ENCODE measurements around the gene ADO. TPM values are rescaled to one million over a fixed set of nuclear protein-coding genes. Genes with fewer than 3 reads are reported as not detected.

Gene ADO
- total RNA-seq, 4 donors from 2014 or later: 10.0 to 16.0 (median 13.8) TPM

- DNase-seq: no peak
- no peak overlapping the region for H3K4me3 ChIP-seq
- 54 to 67% methylated on average over 3 of the region's 3 CpGs for WGBS, 2 donors
Observed at GRCh38 chr10:62766386-62766785, 38.1 kb upstream of the ADO start.

GRCh38 chr10:62769574-62770242 is 34.8 kb upstream of the ADO start:
- WGBS, 2 donors: 82 to 94% methylated on average over 1 of the region's 1 CpG

More at GRCh38 chr10:62766386-62766785, 38.1 kb upstream of the ADO start:
- Histone ChIP-seq H3K36me3 (no peaks in the 10 kb centered on the region), H3K4me1 (no peaks in the 10 kb centered on the region), H3K27ac (no peak overlapping the region), H3K9me3 (no peaks in the 10 kb centered on the region), H3K27me3 (no peaks in the 10 kb centered on the region)
- no peak for TF ChIP-seq POLR2A (IDR thresholded peaks at IDR 0.05)
- TF ChIP-seq, protein P1, sequence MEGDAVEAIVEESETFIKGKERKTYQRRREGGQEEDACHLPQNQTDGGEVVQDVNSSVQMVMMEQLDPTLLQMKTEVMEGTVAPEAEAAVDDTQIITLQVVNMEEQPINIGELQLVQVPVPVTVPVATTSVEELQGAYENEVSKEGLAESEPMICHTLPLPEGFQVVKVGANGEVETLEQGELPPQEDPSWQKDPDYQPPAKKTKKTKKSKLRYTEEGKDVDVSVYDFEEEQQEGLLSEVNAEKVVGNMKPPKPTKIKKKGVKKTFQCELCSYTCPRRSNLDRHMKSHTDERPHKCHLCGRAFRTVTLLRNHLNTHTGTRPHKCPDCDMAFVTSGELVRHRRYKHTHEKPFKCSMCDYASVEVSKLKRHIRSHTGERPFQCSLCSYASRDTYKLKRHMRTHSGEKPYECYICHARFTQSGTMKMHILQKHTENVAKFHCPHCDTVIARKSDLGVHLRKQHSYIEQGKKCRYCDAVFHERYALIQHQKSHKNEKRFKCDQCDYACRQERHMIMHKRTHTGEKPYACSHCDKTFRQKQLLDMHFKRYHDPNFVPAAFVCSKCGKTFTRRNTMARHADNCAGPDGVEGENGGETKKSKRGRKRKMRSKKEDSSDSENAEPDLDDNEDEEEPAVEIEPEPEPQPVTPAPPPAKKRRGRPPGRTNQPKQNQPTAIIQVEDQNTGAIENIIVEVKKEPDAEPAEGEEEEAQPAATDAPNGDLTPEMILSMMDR (IDR thresholded peaks at IDR 0.05): no peak
- intact Hi-C loops (cut with DNase I): no loop called here

GRCh38 chr10:62772186-62772974 is 32.1 kb upstream of the ADO start:
- intact Hi-C loops (cut with DNase I): no loop called here

More at GRCh38 chr10:62769574-62770242, 34.8 kb upstream of the ADO start:
- H3K27me3 ChIP-seq: peaks cover 0 to under 1% (median 0%) of the 10 kb centered on the region in 4 donors
- H3K27ac ChIP-seq: no peak overlapping the region
- no peaks in the 10 kb centered on the region for H3K4me1 ChIP-seq
- H3K36me3 ChIP-seq: no peaks in the 10 kb centered on the region
- H3K9me3 ChIP-seq: no peaks in the 10 kb centered on the region
- no peak for DNase-seq
- no peak overlapping the region for H3K4me3 ChIP-seq
- TF ChIP-seq, protein P1 (IDR thresholded peaks at IDR 0.05): no peak
- TF ChIP-seq POLR2A (IDR thresholded peaks at IDR 0.05): no peak
- intact Hi-C loops (cut with DNase I): no loop called here

DNA sequence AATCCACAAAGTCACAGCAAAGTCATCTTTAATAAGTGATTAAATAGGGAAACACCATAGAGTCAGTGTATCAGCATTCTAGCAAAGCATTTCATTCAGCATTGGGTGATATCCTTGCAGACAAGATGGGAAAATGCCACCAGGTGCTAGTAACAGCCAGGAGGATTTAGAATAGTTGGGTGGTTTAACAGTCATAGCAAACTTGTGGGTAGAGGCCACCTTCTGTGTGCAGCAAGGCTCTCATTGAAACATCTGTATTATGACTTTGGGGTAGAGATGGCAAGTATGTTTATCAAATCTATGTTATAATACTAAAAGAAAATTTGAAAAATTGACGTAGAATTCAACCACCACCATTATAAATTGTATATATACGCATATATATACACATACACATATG is 26.4 kb upstream of the ADO start:
- WGBS, 2 donors: 81 to 91% methylated on average over 2 of the region's 2 CpGs
- H3K4me3 ChIP-seq: no peak overlapping the region
- peaks cover 0 to 14% (median 0%) of the 10 kb centered on the region in 4 donors for H3K27me3 ChIP-seq
- H3K4me1 ChIP-seq: no peaks in the 10 kb centered on the region
- DNase-seq: no peak
- TF ChIP-seq, protein P1 (IDR thresholded peaks at IDR 0.05): no peak
- no peak for TF ChIP-seq POLR2A (IDR thresholded peaks at IDR 0.05)
- H3K36me3 ChIP-seq: no peaks in the 10 kb centered on the region
- no peaks in the 10 kb centered on the region for H3K9me3 ChIP-seq
- intact Hi-C loops (cut with DNase I): no loop called here
- H3K27ac ChIP-seq: no peak overlapping the region

More at GRCh38 chr10:62772186-62772974, 32.1 kb upstream of the ADO start:
- 51 to 58% methylated on average over 7 of the region's 7 CpGs for WGBS, 2 donors
- no peaks in the 10 kb centered on the region for H3K36me3 ChIP-seq
- no peak for TF ChIP-seq POLR2A (IDR thresholded peaks at IDR 0.05)
- TF ChIP-seq, protein P1 (IDR thresholded peaks at IDR 0.05): no peak
- no peak for DNase-seq
- H3K27ac ChIP-seq: no peak overlapping the region
- peaks cover 0 to 14% (median 0%) of the 10 kb centered on the region in 4 donors for H3K27me3 ChIP-seq
- no peaks in the 10 kb centered on the region for H3K9me3 ChIP-seq
- no peak overlapping the region for H3K4me3 ChIP-seq
- no peaks in the 10 kb centered on the region for H3K4me1 ChIP-seq
